Memory B cell (primary cell): ENCODE results near the gene ALG9.
A peak's percentile ranks its signal among the peaks of the same experiment; 100 is the strongest.

Source experiments
- ATAC-seq: fragments of 150-1000 bp; cut with Tn5 transposase; 2 replicates; pipeline ENCODE4 v1.10.0; 2021; ENCODE audit warnings: low read depth, mild to moderate bottlenecking, moderate library complexity
- DNase-seq, 2 donors: peaks; one replicate each; pipeline ENCODE4 v3.0.0; 2022; ENCODE audit warnings: low spot score in 2 of 2
- H3K27ac Mint-ChIP-seq: one replicate; pipeline ENCODE4 v1.8.0; 2022; ENCODE audit warnings: mild to moderate bottlenecking, moderate library complexity, mixed read lengths
- H3K27me3 Mint-ChIP-seq: one replicate; pipeline ENCODE4 v1.8.0; 2022; ENCODE audit warnings: mixed read lengths
- H3K36me3 Mint-ChIP-seq: one replicate; pipeline ENCODE4 v1.8.0; 2022; ENCODE audit warnings: mild to moderate bottlenecking, mixed read lengths
- H3K4me1 Mint-ChIP-seq: one replicate; pipeline ENCODE4 v1.8.0; 2022; ENCODE audit warnings: mixed read lengths
- H3K4me3 Mint-ChIP-seq: one replicate; pipeline ENCODE4 v1.8.0; 2022; ENCODE audit warnings: mild to moderate bottlenecking, moderate library complexity, mixed read lengths
- H3K9me3 Mint-ChIP-seq: one replicate; pipeline ENCODE4 v1.8.0; 2022; ENCODE audit warnings: mixed read lengths

ALG9 gene

DNA sequence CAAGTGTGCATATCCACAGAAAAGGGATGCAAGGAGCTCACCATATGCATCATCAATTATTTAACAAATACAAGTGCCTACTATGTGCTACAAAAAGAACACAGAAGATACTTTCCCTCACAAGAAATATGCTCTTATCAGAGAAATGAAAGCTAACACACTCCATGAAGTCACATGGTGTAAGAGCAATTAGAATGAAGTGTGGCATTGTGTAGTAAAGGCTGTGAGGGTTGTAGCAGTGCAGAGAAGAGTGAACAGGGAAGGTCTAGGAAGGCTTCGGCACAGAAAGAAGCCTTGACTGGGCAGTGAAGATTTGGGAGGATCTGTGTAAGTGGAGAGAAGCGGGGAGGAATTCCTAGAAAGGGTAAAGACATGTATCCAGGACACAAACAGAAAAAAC, 127.7 kb downstream of the ALG9 start:
- ATAC-seq, result no peak
- no peaks in the 10 kb centered on the region for H3K9me3 Mint-ChIP-seq
- H3K4me1 Mint-ChIP-seq, result no peaks in the 10 kb centered on the region
- DNase-seq, result no peak
- H3K36me3 Mint-ChIP-seq, result peaks cover 41% of the 10 kb centered on the region
- H3K27me3 Mint-ChIP-seq, result no peaks in the 10 kb centered on the region
- H3K27ac Mint-ChIP-seq, result no peak overlapping the region
- no peak overlapping the region for H3K4me3 Mint-ChIP-seq

DNA sequence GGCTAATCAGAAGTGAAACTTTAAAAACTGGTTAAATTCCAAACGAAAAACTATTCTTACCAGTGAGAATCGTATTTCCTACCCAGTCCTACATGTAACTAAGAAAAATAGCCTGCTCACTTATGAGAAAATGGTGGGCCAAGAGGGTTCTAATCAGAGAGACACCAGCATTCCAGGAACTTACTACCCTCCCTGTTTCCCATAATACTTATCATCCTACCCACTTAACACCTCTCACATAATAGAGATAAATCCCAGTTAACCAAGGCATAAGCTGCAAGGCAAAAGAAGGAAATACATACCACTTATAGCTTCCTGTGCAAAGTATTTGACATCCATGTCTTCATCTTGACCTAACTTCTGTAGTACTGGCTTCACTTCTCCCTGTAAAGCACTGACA, 129.6 kb downstream of the ALG9 start:
- H3K36me3 Mint-ChIP-seq, result peaks cover 41% of the 10 kb centered on the region
- ATAC-seq (no peak), DNase-seq (no peak)
- no peaks in the 10 kb centered on the region for H3K4me1 Mint-ChIP-seq
- no peaks in the 10 kb centered on the region for H3K27me3 Mint-ChIP-seq
- no peaks in the 10 kb centered on the region for H3K9me3 Mint-ChIP-seq
- peak overlapping the region; percentile 36 for H3K27ac Mint-ChIP-seq
- H3K4me3 Mint-ChIP-seq, result no peak overlapping the region

DNA sequence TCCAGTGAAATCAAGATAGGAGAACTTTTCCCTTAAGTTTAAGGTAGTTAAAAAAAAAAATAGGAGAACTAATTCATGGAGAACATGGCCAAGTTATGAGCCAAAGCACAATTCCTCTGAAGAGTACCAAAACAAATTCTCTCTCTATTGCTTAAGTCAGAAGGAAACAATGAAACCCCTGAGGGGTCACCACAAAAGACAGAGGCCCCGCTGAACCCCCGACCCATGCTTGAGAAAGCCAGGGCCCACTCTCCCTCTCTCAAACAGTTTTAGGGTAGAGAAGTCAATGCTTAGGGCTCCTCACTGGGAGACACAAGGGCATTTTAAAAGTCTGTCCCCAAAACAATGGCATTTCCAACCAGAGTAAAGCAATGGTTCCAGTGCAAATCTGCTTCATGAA, 132.1 kb downstream of the ALG9 start:
- H3K4me3 Mint-ChIP-seq, result no peak overlapping the region
- DNase-seq (no peak), ATAC-seq (no peak)
- H3K9me3 Mint-ChIP-seq, result no peaks in the 10 kb centered on the region
- no peak overlapping the region for H3K27ac Mint-ChIP-seq
- H3K27me3 Mint-ChIP-seq, result no peaks in the 10 kb centered on the region
- H3K4me1 Mint-ChIP-seq, result no peaks in the 10 kb centered on the region
- H3K36me3 Mint-ChIP-seq, result peaks cover 28% of the 10 kb centered on the region

DNA sequence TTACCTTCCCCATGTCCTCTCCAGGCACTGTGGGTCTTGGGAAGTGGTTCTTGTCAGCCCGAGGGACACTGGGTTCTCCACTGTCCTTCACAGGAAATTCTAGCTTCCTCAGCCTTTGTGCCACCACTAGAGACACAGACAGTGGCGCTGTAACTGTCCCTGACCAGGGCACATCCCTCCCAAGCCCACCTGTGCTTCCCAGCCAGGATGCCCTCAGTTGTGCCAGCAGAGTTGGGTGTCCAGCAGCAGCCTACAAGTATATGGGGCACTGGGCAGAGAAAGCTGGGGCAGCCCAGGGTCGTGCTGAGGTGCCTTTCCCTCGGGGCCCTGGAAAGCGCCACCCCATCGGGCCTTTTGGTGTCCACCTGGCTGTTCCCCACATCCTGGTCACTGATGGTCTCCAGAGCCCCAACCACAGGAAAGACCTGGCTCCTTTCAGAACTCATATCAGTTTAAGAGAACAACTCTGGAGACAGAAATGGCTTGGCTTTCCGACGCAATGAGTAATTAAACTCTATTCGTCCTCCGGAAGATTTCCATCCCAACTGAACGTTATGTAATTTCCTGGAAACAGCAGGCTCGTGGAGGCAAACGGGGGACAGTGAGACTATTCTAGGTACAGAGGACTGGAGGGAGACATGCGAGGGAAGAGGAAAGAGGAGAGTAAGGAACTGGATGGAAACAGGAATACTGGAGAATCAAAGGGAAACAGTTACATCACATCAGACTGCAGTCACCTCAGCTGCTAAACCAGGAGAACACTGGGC, 133.8 kb downstream of the ALG9 start:
- Mint-ChIP-seq H3K27me3 (no peaks in the 10 kb centered on the region), H3K36me3 (peaks cover 22% of the 10 kb centered on the region), H3K27ac (peak overlapping the region; percentile 85), H3K4me3 (no peak overlapping the region), H3K4me1 (no peaks in the 10 kb centered on the region), H3K9me3 (no peaks in the 10 kb centered on the region)
- ATAC-seq, result no peak
- no peak for DNase-seq

DNA sequence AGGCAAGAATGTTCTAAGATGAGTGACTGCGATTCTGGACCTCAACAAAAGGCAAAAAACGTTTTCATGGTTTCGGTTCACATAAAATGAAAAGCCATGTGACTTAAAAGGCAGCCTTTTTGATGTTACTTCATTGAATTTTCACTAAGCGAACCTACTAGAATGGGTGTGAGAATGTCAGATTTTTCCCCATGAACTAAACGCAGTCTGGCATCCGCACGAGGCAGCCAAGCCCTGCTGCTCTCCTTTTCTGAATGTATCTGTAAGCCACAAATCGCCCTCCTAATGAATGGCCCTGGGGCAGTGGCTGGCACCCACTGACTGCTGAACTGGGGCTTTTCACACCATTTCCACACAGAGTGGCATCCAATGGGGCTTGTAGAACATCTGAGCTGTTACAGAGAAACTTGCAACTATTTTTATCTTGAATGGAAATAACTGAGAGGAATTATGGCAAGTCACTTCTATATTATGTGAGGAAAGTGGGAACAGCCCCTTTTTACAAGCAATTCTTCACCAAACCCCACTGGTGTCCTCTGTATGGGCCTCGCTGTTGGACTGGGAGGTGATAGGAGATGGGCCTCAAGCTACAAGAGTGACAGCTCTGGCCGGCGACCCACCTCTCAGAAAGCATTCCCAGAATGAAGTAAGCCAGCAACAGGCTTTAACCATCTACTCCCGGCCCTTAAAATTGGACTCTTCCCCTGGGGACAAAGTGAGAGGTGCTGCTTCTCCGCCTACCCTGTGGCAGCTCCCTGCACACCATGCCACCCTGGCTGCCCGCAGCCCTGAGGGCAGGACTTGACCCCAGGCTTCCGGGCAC, 134.5 kb downstream of the ALG9 start:
- no peak for DNase-seq
- peaks cover 21% of the 10 kb centered on the region for H3K36me3 Mint-ChIP-seq
- no peaks in the 10 kb centered on the region for H3K27me3 Mint-ChIP-seq
- no peak overlapping the region for H3K27ac Mint-ChIP-seq
- no peak overlapping the region for H3K4me3 Mint-ChIP-seq
- no peaks in the 10 kb centered on the region for H3K9me3 Mint-ChIP-seq
- no peak for ATAC-seq
- no peaks in the 10 kb centered on the region for H3K4me1 Mint-ChIP-seq
